GM18858 (cell line): Measurements from ENCODE around the gene TOGARAM1.

Source experiments
- ATAC-seq: cut with Tn5 transposase; IDR thresholded peaks from one replicate; pipeline ENCODE4 v1.9.1; 2021; ENCODE audit not compliant: unreplicated experiment

TOGARAM1 gene

GRCh38 chr14:44963044-44963528 lies 1.1 kb downstream of the TOGARAM1 start:
- no peak for ATAC-seq

GRCh38 chr14:44963775-44964380 lies 1.9 kb downstream of the TOGARAM1 start:
- no peak for ATAC-seq

- no peak for ATAC-seq
These were observed 4.8 kb downstream of the TOGARAM1 start for GRCh38 chr14:44966601-44967336.

GRCh38 chr14:44968714-44969113 lies 6.7 kb downstream of the TOGARAM1 start:
- no peak for ATAC-seq

- no peak for ATAC-seq
These were observed 8.9 kb downstream of the TOGARAM1 start for GRCh38 chr14:44970907-44971306.

- ATAC-seq: no peak
These were observed 9.5 kb downstream of the TOGARAM1 start for GRCh38 chr14:44971459-44971858.

- ATAC-seq: no peak
These were observed 17.3 kb downstream of the TOGARAM1 start for GRCh38 chr14:44979273-44979672.

GRCh38 chr14:44979740-44980356 lies 17.9 kb downstream of the TOGARAM1 start:
- no peak for ATAC-seq

- no peak for ATAC-seq
These were observed 19.2 kb downstream of the TOGARAM1 start for GRCh38 chr14:44981198-44981597.

- ATAC-seq: no peak
These were observed 20.6 kb downstream of the TOGARAM1 start for GRCh38 chr14:44982594-44982993.

- ATAC-seq: no peak
These were observed 26.7 kb downstream of the TOGARAM1 start for GRCh38 chr14:44988694-44989093.

- ATAC-seq: no peak
These were observed 27.8 kb downstream of the TOGARAM1 start for GRCh38 chr14:44989497-44990440.

GRCh38 chr14:44990533-44990932 lies 28.5 kb downstream of the TOGARAM1 start:
- no peak for ATAC-seq

- no peak for ATAC-seq
These were observed 33.2 kb downstream of the TOGARAM1 start for GRCh38 chr14:44995196-44995595.

GRCh38 chr14:44995770-44996294 lies 33.8 kb downstream of the TOGARAM1 start:
- no peak for ATAC-seq

- ATAC-seq: no peak
These were observed 41.9 kb downstream of the TOGARAM1 start for GRCh38 chr14:45003924-45004323.

GRCh38 chr14:45015133-45015532 lies 53.1 kb downstream of the TOGARAM1 start:
- ATAC-seq: no peak

GRCh38 chr14:45028107-45028626 lies 66.2 kb downstream of the TOGARAM1 start:
- ATAC-seq: peak; percentile 61

GRCh38 chr14:45034730-45035129 lies 72.7 kb downstream of the TOGARAM1 start:
- ATAC-seq: no peak

- no peak for ATAC-seq
These were observed 76.3 kb downstream of the TOGARAM1 start for GRCh38 chr14:45038256-45038655.
